Left hindlimb (tissue), 1 donor: ENCODE results near the gene MESD.

Experiments used
- DNase-seq: peaks from one replicate; pipeline ENCODE4 v3.0.0-alpha.2; 2018

The MESD gene

GRCh38 chr15:81014446-81015093 lies 25.0 kb upstream of the MESD start:
- DNase-seq = no peak

GRCh38 chr15:81013396-81013929 lies 23.8 kb upstream of the MESD start:
- DNase-seq = no peak

DNA sequence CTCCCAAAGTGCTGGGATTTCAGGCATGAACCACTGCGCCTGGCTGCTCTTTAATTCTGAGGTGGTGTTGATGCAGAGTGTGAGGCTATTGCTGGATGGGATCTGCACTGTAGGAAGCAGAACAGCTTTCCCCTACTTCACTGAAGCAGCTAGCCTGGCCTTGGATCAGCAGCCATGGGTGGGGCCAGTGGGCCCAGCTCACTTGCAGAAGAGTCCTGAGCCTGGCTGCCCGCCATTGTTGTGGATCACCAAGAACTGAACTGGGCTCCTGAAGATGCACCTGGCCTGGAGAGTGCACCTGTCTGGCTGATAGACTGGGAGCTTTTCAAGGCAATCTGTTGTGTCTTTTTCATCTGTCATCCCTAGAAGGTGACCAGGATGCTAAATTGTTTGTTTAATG lies 23.0 kb upstream of the MESD start:
- DNase-seq = no peak

- DNase-seq = no peak
Observed at GRCh38 chr15:81011593-81011992, 22.0 kb upstream of the MESD start.

- no peak for DNase-seq
Observed at GRCh38 chr15:81010086-81010485, 20.5 kb upstream of the MESD start.

- no peak for DNase-seq
Observed at GRCh38 chr15:81008312-81008711, 18.7 kb upstream of the MESD start.

DNA sequence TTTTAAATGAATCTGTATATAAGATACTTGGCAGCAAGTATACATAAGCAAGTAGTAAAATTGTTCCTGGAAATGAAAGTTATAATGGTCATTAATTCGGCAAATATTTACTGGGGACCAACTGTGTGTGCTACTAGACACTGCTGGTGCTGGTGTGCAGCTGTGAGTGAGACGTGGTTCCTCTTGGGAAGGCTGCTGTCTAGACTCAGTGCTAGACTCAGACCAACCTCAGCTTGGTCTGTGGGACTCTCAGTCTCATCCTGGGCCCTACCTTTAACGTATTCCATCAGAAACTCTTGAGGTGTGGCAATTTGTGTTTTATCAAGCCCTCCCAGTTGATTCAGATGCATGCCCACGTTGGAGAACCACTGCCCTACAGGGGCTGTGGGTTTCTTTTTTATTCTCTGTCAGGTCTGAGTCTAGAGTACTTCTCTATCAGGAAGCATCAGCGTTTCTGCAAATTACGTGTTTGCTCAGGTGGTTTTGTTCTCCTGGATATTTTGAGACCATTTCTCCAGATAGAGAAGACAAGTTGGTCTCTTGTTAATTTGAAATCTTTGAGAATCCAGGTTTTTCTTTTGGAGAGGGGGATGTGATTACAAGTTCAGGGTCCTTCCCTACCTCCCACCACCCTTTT lies 17.9 kb upstream of the MESD start:
- DNase-seq = no peak

GRCh38 chr15:81006124-81006523 lies 16.5 kb upstream of the MESD start:
- no peak for DNase-seq

DNA sequence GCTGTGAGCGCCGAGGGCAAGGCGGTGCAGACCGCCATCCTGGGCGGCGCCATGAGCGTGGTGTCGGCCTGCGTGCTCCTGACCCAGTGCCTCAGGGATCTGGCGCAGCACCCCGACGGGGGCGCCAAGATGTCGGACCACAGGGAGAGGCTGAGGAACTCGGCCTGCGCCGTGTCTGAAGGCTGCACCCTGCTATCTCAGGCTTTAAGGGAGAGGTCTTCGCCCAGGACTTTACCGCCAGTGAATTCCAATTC lies 13.4 kb upstream of the MESD start:
- no peak for DNase-seq

DNA sequence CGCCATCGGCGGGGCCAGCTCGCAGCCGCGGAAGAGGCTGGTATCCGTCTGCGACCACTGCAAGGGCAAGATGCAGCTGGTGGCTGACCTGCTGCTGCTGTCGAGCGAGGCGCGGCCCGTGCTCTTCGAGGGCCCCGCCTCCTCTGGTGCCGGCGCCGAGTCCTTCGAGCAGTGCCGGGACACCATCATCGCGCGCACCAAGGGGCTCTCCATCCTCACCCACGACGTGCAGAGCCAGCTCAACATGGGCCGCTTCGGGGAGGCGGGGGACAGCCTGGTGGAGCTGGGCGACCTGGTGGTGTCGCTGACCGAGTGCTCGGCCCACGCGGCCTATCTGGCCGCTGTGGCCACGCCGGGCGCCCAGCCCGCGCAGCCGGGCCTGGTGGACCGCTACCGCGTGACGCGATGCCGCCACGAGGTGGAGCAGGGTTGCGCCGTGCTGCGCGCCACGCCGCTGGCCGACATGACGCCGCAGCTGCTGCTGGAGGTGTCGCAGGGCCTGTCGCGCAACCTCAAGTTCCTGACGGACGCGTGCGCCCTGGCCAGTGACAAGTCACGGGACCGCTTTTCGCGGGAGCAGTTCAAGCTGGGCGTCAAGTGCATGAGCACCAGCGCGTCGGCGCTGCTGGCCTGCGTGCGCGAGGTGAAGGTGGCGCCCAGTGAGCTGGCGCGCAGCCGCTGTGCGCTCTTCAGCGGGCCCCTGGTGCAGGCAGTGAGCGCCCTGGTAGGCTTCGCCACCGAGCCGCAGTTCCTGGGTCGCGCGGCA lies 12.9 kb upstream of the MESD start:
- no peak for DNase-seq

DNA sequence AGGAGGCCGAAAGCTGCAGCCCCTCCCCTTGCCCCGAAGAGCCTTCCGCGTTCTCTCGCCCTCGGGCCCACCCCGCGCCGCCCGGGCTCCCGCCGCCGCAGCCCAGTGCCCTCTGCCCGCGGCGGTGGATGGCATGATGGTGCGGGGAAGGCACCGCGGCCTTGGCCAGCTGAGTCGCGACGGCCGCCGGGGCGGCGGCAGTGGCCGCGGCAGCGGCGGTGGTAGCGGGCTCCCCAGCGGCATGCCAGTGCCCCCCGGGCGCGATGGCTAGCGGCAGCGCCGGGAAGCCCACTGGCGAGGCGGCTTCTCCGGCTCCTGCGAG lies 12.4 kb upstream of the MESD start:
- no peak for DNase-seq

GRCh38 chr15:81001152-81002008 lies 11.8 kb upstream of the MESD start:
- DNase-seq = peak; percentile 62

- peak; percentile 94 for DNase-seq
Observed at GRCh38 chr15:81000624-81001151, 11.1 kb upstream of the MESD start, which contains the start of gene TLNRD1. Gene TLNRD1, plus strand, starts transcription at chr15:81000923. Its CDS starts 1,349 bp downstream, at chr15:81002272.

- no peak for DNase-seq
Observed at GRCh38 chr15:81000144-81000623, 10.6 kb upstream of the MESD start.

DNA sequence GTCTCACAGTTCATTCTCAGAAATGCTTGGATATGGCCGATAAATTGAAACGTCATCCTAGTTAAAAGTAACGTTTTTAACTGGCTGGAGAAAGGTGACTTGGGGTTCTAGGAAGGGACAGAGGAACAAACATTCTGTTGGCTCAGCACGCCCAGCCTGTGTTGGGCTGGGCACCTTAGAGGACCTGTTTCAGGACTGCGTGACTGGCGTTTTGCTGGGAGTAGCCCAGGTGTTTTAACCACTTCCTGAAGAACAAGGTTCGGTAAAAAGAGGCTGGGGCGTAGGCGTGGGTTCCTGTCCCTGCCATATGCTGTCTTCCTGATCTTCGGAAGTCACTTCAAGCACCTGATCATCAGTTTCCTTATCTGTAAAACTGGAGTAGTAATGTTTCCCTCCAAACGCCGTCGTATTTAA lies 10.0 kb upstream of the MESD start:
- DNase-seq = no peak

DNA sequence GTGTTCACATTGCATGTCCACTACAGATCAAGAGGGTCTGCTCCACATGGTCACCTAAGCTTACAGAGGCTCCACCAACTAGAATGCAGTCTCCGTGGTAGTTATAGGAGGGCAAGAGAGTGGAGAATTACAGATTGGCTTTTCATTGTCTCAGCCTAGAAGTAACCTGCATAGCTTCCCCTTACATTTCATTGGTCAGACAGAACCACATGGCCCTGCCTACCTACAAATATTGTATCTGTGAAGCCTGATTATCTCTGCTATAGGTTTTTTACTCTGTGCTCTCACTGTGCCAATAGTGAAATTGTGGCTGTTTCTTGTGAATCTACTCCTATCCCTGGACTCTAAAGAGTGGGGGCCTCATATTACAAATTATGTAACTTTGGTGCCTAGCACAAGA lies 8.6 kb upstream of the MESD start:
- DNase-seq = no peak

DNA sequence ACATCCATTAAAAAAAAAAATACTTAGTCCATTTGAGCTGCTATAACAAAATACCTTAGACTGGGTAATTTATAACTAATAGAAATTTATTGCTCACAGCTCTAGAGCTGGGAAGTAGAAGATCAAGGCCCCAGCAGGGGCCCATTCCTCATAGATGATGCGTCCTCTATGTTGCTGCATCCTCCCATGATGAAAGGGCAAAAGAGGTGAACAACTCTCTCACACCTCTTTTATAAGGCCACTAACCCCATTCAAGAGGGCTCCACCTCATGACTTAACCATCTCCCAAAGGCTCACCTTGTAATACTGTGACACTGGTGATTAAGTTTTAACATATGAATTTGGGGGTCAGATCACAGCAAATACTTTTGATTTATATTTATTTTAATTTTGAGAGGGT lies 8.1 kb upstream of the MESD start:
- DNase-seq = no peak

DNA sequence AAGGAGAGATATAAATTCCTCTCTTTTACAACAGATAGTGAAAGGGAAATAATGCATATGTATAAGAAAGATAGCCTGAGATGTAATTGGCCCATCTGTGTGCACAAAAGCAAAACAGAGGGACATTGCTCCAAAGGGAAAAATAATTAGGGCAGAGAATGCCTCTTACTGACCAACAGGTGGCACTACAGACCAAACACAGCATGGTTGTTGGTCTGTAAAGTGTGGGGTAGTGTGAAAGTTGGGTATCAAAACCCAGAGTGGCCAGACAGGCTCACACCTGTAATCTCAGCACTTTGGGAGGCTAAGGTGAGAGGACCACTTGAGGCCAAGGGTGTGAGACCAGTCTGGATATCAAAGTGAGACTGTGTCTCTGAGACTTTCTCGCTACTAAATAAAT lies 6.6 kb upstream of the MESD start:
- DNase-seq = no peak

DNA sequence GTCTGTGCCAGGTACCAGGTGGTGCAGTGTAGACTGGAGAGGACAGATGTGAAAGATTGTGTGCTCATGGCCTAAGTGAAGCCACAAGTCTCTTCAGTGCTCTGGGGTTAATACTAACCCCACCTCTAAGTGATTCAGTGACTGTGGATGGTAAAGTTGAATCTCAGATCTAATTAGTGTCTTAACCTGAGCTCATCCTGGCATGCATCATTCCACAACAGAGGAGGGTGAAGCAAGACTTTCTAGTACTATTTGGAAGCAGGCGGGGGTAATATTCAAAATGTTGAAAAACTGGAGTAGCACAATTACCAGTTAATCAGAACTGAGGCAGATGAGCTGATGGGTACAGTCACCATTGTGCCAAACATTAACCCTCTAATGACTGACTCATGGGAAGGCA lies 2.8 kb upstream of the MESD start:
- no peak for DNase-seq

GRCh38 chr15:80992006-80992405 lies 2.4 kb upstream of the MESD start:
- no peak for DNase-seq

DNA sequence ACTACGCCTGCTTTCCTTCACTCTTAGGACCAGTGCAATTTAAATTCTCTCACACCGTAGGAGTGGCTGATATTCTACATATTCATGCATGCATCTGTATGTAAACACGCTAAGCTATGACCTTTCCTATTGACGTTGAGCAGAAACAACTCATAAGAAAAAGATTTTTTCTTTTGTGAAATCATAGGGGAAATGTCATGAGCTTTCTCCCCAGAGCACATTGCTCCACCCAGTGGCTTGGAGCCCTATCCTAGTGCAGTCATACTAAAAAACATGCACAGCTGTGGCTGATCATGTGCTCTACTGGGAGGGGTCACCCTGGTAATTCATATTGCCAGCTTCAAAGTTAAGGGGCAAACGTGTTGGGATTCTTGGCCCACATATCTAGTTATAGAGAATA lies 1.8 kb upstream of the MESD start:
- DNase-seq = no peak

DNA sequence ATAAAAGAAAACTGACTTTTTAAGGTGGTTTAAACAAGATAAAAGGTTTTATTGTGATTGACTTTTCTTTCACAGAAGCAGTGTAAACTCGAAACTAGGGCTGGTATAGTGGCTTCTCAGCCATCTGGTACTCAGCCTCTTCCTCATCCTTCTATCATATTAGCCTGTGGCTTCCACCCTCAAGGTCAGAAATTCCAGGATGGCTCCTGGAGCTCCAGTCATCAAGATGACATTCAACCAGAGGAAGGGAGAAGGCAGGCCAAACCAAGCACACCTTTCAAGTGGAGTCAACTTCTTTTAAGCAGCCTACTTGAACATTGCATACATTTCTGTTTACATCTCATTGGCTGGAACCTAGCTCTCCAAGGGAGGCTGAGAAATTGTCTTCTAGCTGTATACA lies 1.3 kb upstream of the MESD start:
- DNase-seq = no peak

- no peak for DNase-seq
Observed at GRCh38 chr15:80989081-80989517, 520 bp downstream of the MESD start.
